HepG2 (cell line): Measurements from ENCODE around the gene TOB1. TPM values are rescaled to one million over a fixed set of nuclear protein-coding genes. Genes with fewer than 3 reads are reported as not detected.

Experiments
- ATAC-seq: fragments of 200-7000 bp; cut with Tn5 transposase; 3 replicates; pipeline ENCODE4 v1.9.1; 2020; ENCODE audit warnings: mild to moderate bottlenecking, moderate library complexity
- BruUV-seq: library from RNA; stranded (reverse); fragments of 400-500 nt; replicated peaks from 2 replicates; lab custom pipeline; 2021; lab: Mats Ljungman, UMichigan
- CTCF ChIA-PET: fragments of 300-600 bp; formaldehyde crosslinking; extraction: SDS; loops from one replicate; lab custom pipeline; 2021; ENCODE audit warnings: low total read pairs, inconsistent platforms, low intra/inter-chr PET ratio; lab: Yijun Ruan, JAX
- POLR2A ChIA-PET: fragments of 350-600 bp; sonication (Branson Sonifier 250); formaldehyde crosslinking; loops from one replicate; lab custom pipeline; 2020; ENCODE audit warnings: antibody characterized with exemption, inconsistent platforms; lab: Yijun Ruan, JAX
- DNase-seq: peaks from one replicate; pipeline ENCODE4 v3.0.0-alpha.2; 2015; ENCODE audit warnings: low spot score
- FAIRE-seq: peaks from 3 replicates; lab custom pipeline; 2011; peaks lifted over from hg19 to GRCh38; lab: Jason Lieb, UNC
- H2AFZ ChIP-seq: one replicate; pipeline ENCODE4 v1.6.1; 2011; ENCODE audit warnings: low read length, inconsistent platforms
- H3K27ac ChIP-seq: fragments of 300-600 bp; 3 replicates; pipeline ENCODE4 v1.8.0; 2011; ENCODE audit warnings: mixed run types, mild to moderate bottlenecking, mixed read lengths, low read length, inconsistent platforms; ENCODE audit not compliant: insufficient read depth; ENCODE audit errors: extremely low read length
- H3K27me3 ChIP-seq, 2 experiments: fragments of 200-600 bp in 1 of 2; 2 replicates in 1 of 2; 3 replicates in 1 of 2; pipeline versions ENCODE4 v1.6.0 to v1.8.0; 2011; ENCODE audit warnings: low read length in 2 of 2, mild to moderate bottlenecking in 2 of 2, moderate library complexity in 2 of 2, inconsistent platforms in 1 of 2; ENCODE audit not compliant: insufficient read depth in 2 of 2, control insufficient read depth in 1 of 2
- H3K36me3 ChIP-seq, 2 experiments: fragments of 200-600 bp in 1 of 2; replicated peaks in 1 of 2; 2 replicates in 1 of 2; 3 replicates in 1 of 2; pipeline versions ENCODE4 v1.5.1 to v1.8.0; 2011; ENCODE audit warnings: low read length in 2 of 2, inconsistent platforms in 1 of 2; ENCODE audit not compliant: insufficient read depth in 2 of 2, control insufficient read depth in 1 of 2
- H3K4me1 ChIP-seq: 2 replicates; pipeline ENCODE4 v1.5.1; 2012; ENCODE audit warnings: low read length, inconsistent platforms; ENCODE audit not compliant: insufficient read depth
- H3K4me2 ChIP-seq: 2 replicates; pipeline ENCODE4 v1.6.0; 2011; ENCODE audit warnings: low read depth, low read length, inconsistent platforms
- H3K4me3 ChIP-seq, 3 experiments: fragments of 200-600 bp in 1 of 3; sonication (generic), shearing (Covaris generic) in 1 of 3; replicated peaks in 1 of 3; 2 replicates each; pipeline ENCODE4 v1.5.1; 2011 to 2016; ENCODE audit warnings: low read length in 3 of 3, inconsistent platforms in 2 of 3, low read depth in 2 of 3, mild to moderate bottlenecking in 2 of 3, control low read depth in 1 of 3, mixed read lengths in 1 of 3; ENCODE audit not compliant: insufficient read depth in 1 of 3
- H3K79me2 ChIP-seq: one replicate; pipeline ENCODE4 v1.6.1; 2011; ENCODE audit warnings: low read length, inconsistent platforms; ENCODE audit not compliant: insufficient read depth
- H3K9ac ChIP-seq: 2 replicates; pipeline ENCODE4 v1.6.0; 2011; ENCODE audit warnings: mild to moderate bottlenecking, low read depth, low read length, inconsistent platforms; ENCODE audit not compliant: insufficient read depth
- H3K9me3 ChIP-seq: 2 replicates; pipeline ENCODE4 v1.5.1; 2012; ENCODE audit warnings: mild to moderate bottlenecking, low read length
- H4K20me1 ChIP-seq: 2 replicates; pipeline ENCODE4 v1.6.0; 2011; ENCODE audit warnings: inconsistent platforms, mild to moderate bottlenecking, low read length, moderate library complexity; ENCODE audit not compliant: insufficient read depth
- STAG1 ChIP-seq: sonication (generic); formaldehyde crosslinking; IDR thresholded peaks from 2 replicates; pipeline ENCODE4 v1.4.0; 2020; ENCODE audit warnings: missing genetic modification reagents
- YEATS2 ChIP-seq: sonication (generic); formaldehyde crosslinking; IDR thresholded peaks from 2 replicates; pipeline ENCODE4 v1.4.0; 2020; ENCODE audit warnings: missing genetic modification reagents, borderline replicate concordance
- ZBTB7A ChIP-seq: sonication (generic); formaldehyde crosslinking; IDR thresholded peaks from 2 replicates; pipeline ENCODE4 v1.8.0; 2022; ENCODE audit warnings: mild to moderate bottlenecking, missing genetic modification reagents
- ZNF160 ChIP-seq: sonication (generic); formaldehyde crosslinking; IDR thresholded peaks from 2 replicates; pipeline ENCODE4 v1.8.0; 2022; ENCODE audit warnings: mild to moderate bottlenecking, inconsistent platforms, missing genetic modification reagents
- ZNF263 ChIP-seq: sonication (generic); formaldehyde crosslinking; IDR thresholded peaks from 2 replicates; pipeline ENCODE4 v1.4.0; 2020; ENCODE audit warnings: missing genetic modification reagents
- WGBS: methylation state at CpG from one replicate; pipeline ENCODE4 v1.1.6; 2017; ENCODE audit warnings: low lambda C conversion rate; 5-methylcytosine and 5-hydroxymethylcytosine counted together
- in situ Hi-C: cut with HindIII; loops from 2 replicates; pipeline ENCODE4 v1.10.0; 2017; ENCODE audit warnings: low pct_unique_long_range_greater_than_20kb; ENCODE audit not compliant: extremely low pct_ligation_motif_present
- intact Hi-C: fragments of 100-400 bp; cut with micrococcal nuclease; formaldehyde crosslinking; loops from one replicate; pipeline ENCODE4 v1.10.0; 2022; ENCODE audit not compliant: unreplicated experiment
- polyA plus RNA-seq, 8 experiments: library from polyadenylated mRNA; depleted of rRNA in 3 of 8; stranded (reverse) in 7 of 8; unstranded in 1 of 8; fragments of >200 nt; fragmentation: Illumina TruSeq in 4 of 8; extraction: Trizol in 4 of 8; gene quantifications; 2 replicates each; pipeline versions ENCODE4 v1.2.1 to v1.2.3, GENCODE V29; 2011 to 2016; ENCODE audit warnings: low read depth in 4 of 8, missing spikeins in 1 of 8, mixed read lengths in 1 of 8; ENCODE audit not compliant: insufficient read depth in 1 of 8
- total RNA-seq, 5 experiments: library from RNA; depleted of rRNA; stranded (reverse); fragments of >200 nt; fragmentation: Illumina TruSeq; extraction: Trizol; gene quantifications; 2 replicates each; pipeline ENCODE4 v1.2.3, GENCODE V29; 2016; ENCODE audit warnings: low read depth in 1 of 5
- TF ChIP-seq, protein P1 (sequence below): fragments of 450-650 bp; IDR thresholded peaks from 2 replicates; pipeline ENCODE4 v1.6.1; 2017; ENCODE audit warnings: mild to moderate bottlenecking
- TF ChIP-seq, protein P2 (sequence below): sonication (generic); formaldehyde crosslinking; IDR thresholded peaks from 2 replicates; pipeline ENCODE4 v1.5.0; 2020; ENCODE audit warnings: mild to moderate bottlenecking, missing genetic modification reagents, moderate library complexity

TOB1 gene
- total and polyA plus RNA-seq, 2 of the 13 experiments (the other 11 are each of a cell fraction or from before 2014, with no cell fraction given) = 21.9 to 57.7 TPM

DNA sequence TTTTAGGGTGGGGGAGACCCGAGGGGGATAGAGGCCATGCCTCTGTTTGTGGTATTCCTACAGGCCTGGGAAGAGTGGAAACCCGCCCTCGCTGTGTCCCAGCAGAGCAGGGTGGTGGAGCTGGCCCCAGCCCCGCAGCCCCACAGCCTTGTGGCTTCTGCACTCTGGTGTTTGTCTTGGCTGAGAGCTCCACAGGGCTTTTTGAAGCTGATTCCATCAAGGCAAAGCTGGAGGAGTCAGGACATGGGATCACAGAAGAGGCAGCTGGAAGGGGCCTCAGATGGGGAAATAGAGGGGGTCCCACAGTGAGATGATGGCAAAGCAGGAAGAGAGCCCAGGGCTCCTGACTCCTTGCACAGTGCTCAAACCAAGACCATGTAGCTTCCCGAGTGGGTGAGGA, 35.8 kb downstream of the TOB1 start:
- POLR2A ChIA-PET = interaction anchor here (0.8 kb wide), 1 partner anchor 15 kb away, joined by 3 read pairs; no protein-coding TSS in a partner anchor
- H3K4me2 ChIP-seq = no peak overlapping the region
- peak; percentile 54 for ATAC-seq

More for the DNA sequence above, 35.8 kb downstream of the TOB1 start:
- DNase-seq (no peak), FAIRE-seq (no peak)
- intact Hi-C loops (no loop called here), in situ Hi-C loops (no loop called here)
- TF ChIP-seq, protein P1, sequence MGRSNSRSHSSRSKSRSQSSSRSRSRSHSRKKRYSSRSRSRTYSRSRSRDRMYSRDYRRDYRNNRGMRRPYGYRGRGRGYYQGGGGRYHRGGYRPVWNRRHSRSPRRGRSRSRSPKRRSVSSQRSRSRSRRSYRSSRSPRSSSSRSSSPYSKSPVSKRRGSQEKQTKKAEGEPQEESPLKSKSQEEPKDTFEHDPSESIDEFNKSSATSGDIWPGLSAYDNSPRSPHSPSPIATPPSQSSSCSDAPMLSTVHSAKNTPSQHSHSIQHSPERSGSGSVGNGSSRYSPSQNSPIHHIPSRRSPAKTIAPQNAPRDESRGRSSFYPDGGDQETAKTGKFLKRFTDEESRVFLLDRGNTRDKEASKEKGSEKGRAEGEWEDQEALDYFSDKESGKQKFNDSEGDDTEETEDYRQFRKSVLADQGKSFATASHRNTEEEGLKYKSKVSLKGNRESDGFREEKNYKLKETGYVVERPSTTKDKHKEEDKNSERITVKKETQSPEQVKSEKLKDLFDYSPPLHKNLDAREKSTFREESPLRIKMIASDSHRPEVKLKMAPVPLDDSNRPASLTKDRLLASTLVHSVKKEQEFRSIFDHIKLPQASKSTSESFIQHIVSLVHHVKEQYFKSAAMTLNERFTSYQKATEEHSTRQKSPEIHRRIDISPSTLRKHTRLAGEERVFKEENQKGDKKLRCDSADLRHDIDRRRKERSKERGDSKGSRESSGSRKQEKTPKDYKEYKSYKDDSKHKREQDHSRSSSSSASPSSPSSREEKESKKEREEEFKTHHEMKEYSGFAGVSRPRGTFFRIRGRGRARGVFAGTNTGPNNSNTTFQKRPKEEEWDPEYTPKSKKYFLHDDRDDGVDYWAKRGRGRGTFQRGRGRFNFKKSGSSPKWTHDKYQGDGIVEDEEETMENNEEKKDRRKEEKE = no peak
- no peak for TF ChIP-seq ZBTB7A (CRISPR knock-in tag)
- TF ChIP-seq, protein P2, sequence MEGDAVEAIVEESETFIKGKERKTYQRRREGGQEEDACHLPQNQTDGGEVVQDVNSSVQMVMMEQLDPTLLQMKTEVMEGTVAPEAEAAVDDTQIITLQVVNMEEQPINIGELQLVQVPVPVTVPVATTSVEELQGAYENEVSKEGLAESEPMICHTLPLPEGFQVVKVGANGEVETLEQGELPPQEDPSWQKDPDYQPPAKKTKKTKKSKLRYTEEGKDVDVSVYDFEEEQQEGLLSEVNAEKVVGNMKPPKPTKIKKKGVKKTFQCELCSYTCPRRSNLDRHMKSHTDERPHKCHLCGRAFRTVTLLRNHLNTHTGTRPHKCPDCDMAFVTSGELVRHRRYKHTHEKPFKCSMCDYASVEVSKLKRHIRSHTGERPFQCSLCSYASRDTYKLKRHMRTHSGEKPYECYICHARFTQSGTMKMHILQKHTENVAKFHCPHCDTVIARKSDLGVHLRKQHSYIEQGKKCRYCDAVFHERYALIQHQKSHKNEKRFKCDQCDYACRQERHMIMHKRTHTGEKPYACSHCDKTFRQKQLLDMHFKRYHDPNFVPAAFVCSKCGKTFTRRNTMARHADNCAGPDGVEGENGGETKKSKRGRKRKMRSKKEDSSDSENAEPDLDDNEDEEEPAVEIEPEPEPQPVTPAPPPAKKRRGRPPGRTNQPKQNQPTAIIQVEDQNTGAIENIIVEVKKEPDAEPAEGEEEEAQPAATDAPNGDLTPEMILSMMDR = peak; percentile 29; the same call in 1 of the 2 replicates
- no peak for TF ChIP-seq ZNF160 (CRISPR knock-in tag)
- TF ChIP-seq STAG1 (CRISPR knock-in tag) = 0 out of 2 replicates have a peak, but pooled peaks have one; percentile 3
- 0 out of 2 replicates have a peak, but pooled peaks have one; percentile 19 for TF ChIP-seq ZNF263
- no peak for TF ChIP-seq YEATS2 (CRISPR knock-in tag)
- Histone ChIP-seq H3K27me3 (peaks cover 22 to 77% of the 10 kb centered on the region in 2 experiments), H3K27ac (no peak overlapping the region), H3K79me2 (no peaks in the 10 kb centered on the region), H4K20me1 (no peaks in the 10 kb centered on the region), H3K4me1 (peaks cover 21% of the 10 kb centered on the region), H2AFZ (no peak overlapping the region), H3K4me3 (no peak overlapping the region), H3K36me3 (no peaks in the 10 kb centered on the region), H3K9me3 (no peaks in the 10 kb centered on the region), H3K9ac (no peak overlapping the region)
- CTCF ChIA-PET = no interaction called here
- BruUV-seq = no TSS peak
- 3% methylated on average over 5 of the region's 5 CpGs for WGBS
